HT1080 (cell line): ENCODE data around the gene FTO. TPM values are rescaled to one million over a fixed set of nuclear protein-coding genes. Genes with fewer than 3 reads are reported as not detected.

Source experiments
- DNase-seq: peaks from one replicate; pipeline ENCODE4 v3.0.0-alpha.2; 2015; ENCODE audit warnings: low read depth
- total RNA-seq: library from RNA; depleted of rRNA; stranded (reverse); fragments of >200 nt; shearing (Covaris generic); gene quantifications from 2 replicates; pipeline ENCODE4 v1.2.3, GENCODE V29; 2014

The FTO gene
- total RNA-seq, 1 experiment from 2014 or later, result 46.7 TPM

- no peak for DNase-seq
These were observed 345.9 kb downstream of the FTO start for GRCh38 chr16:54049591-54050458.

GRCh38 chr16:54050459-54051210 lies 346.7 kb downstream of the FTO start:
- DNase-seq, result no peak

GRCh38 chr16:54051821-54052220 lies 347.9 kb downstream of the FTO start:
- DNase-seq, result no peak

- DNase-seq, result no peak
These were observed 348.3 kb downstream of the FTO start for GRCh38 chr16:54052271-54052670.

DNA sequence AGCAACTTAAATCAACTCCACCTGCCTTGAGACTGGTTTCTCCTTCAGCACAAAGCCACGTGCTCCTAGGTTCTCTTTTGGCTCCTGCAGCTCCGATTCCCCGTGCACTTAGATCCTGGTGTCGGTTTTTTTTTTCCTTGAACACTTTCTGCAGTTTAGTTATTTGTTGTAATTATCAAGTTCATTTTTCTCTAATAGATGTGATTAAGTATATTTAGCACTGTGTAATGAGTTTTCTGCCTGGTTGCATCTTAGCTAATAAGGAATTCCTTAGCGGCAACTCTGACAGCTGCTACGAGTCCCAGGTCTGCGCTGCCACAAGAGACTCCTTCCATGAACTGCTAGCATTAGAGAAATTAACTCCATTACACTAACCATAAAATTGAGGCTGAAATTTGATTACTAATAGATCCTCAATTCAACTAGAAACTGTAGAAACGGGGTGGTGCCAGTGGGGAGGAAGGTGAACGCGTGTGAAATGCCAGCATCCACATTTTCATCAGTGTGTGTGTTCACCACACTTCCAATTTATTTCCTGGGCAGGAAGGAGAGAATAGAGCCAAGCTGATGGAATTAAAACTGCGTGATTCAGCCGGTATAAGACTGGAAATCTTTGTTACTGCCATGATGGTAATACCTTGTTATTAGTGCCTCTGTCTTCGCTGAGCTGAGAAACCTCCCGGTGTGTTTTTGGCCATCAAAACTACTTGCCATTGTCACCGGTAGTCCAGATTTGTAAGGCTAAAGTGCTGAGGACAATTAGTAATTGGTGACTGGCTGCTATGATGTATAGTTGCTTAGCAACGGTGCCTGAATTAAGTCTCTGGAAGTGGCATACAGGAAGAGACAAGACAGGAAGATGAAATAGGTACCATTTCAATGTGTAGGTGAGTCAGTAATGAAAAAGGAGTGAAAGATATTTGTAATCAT lies 350.2 kb downstream of the FTO start:
- DNase-seq, result no peak

DNA sequence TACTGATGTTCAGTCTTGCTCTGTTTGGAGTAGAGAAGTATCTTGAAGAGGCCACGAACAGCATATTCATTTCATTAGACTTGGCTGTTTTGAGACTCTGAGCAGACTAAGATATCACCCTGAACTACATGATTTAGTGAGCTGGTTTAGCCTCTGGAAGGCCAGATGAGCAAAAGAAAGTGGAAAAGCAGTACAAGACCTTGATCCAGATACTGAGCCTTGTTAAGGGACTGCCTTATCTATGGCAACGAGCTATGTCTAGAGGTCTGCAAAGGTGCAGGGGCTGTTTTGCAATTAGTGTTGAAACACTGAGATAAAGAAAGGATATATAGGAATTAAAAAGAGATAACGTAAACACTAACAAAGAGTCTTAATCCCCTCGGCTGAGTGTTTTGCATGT lies 351.2 kb downstream of the FTO start:
- no peak for DNase-seq

DNA sequence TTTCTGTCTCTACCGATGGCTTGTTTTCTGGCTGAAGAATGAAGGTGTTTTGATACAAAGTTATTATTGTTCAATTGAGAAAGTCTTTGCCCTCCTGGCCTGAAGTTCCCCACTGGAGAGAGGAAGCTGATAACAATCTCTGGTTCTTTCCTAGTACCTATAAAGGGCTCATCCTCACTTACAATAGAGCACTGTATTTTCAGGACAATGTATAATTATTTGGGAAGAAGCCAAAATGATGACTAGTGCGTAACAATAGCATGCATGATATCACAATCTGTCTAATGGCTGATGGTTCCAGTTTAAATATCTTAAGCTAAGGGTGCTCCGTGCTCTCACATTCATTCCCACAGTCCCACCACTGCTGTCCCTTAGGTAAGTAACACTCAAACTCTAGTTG lies 351.9 kb downstream of the FTO start:
- DNase-seq, result peak; percentile 66

GRCh38 chr16:54056921-54057320 lies 353.0 kb downstream of the FTO start:
- DNase-seq, result no peak

DNA sequence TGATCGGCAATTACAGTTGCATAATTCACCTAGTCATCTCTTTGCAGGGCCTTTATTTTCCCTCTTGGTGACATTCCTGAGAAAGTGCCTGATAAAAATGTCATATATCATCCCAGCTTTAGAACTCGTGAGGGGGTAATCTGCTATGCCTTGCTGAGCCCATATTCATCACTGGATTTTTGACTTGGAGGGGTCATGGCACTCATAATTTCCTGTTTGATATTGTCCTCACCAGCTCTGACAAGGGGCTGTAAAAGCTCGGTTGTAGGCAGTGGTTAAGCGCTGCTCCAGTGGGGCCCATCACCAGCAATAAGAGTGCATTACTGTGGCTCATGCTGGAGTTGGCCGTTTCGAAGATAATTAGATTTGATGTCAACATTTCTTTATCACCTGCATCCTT lies 355.4 kb downstream of the FTO start:
- no peak for DNase-seq

GRCh38 chr16:54060599-54061421 lies 356.9 kb downstream of the FTO start:
- DNase-seq, result no peak

- no peak for DNase-seq
These were observed 357.5 kb downstream of the FTO start for GRCh38 chr16:54061454-54061853.

DNA sequence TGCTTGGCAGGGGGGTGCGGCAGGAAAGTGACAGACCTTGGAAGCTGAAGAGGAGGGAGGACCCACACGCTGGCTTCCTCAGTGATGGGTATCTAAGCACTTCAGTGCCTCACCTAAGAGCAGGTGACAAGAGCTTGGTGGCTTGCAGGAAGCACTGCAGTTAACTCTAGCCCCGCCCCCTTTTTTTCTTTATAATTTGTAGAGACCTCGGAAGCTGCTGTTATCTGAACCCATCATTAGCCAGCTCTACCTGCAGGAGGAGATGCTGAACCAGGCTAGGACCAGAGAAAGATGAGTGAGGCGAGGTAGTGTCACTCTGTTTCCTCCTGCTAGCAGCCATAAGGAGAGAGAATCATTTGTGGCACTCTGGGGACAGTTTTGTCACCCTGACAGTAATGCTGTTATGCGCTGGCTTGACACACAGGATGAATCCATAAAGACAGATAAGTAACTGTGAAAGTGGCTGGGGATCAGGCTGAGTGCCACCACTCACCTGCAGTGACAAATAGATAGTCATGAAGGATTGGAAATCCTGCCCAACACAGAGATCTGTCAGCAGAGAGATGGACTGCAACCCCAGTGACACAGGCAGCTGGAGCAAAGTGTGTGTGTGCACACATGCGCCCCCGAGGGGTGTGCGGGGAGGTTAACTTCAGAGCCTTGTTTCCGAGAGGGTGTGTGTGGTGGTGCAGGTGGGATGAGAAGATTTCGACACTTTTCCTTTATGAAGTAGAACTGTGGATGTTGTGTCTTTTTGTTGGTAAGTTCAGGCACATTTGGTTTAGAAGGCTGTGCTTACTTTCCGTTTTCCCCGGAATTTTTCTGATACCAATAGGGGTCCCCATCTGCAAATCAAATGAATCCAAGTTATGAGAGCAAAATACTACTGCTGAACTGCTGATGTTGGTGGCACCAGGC lies 358.7 kb downstream of the FTO start:
- no peak for DNase-seq

DNA sequence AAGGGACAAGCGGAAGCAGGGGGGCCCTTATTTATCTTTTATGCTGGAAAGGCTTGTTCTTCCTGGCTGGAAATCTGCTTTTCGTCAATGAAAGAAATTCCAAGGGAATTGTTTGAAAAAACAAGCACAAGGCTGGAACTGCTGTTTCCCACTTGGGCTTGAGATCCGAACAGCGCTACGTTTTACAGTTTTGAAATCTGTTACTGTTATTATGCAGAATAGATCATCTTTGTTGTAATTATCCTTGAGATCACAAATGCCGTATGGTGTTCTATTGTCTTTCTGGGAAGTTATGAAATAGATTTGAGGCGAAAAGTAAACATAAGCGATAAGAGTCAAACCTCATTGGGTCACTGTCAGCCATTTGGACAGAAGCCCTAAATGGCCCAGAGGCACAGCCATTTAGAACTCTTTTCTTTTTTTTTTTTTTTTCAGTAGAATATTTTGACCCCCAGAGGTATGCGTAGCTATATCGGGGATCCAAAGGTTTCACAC lies 359.4 kb downstream of the FTO start:
- no peak for DNase-seq

DNA sequence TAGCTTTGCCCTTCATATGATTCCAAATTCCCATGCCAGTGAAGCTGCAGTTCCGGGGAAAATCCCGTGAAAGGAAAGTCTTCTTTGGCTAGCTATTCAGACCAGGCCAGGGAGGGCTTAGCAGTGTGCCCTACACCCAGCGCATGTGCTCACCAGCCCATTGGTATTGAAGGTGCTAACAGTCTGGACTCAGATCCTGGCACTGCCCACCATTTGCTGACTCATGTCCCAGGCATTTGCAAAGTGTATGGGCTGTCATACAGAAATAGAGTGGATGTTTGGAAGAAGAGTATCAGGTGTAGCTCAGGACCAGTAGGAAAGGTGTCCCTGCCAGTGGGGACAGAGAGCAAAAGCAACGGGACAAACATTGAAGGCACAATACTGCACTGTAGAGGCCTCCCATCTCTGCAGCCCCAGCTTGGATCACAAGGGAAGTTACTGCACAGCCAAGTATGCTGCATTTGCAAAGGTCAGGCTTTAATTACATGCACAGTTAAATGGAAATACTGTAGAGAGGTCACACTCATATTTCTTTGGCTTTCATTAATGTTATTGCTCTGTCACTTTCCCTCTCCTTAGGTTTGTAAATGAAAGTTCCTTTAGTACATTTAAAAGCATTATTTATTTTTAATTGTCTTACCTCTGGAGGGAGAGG lies 362.6 kb downstream of the FTO start:
- peak; percentile 74 for DNase-seq

DNA sequence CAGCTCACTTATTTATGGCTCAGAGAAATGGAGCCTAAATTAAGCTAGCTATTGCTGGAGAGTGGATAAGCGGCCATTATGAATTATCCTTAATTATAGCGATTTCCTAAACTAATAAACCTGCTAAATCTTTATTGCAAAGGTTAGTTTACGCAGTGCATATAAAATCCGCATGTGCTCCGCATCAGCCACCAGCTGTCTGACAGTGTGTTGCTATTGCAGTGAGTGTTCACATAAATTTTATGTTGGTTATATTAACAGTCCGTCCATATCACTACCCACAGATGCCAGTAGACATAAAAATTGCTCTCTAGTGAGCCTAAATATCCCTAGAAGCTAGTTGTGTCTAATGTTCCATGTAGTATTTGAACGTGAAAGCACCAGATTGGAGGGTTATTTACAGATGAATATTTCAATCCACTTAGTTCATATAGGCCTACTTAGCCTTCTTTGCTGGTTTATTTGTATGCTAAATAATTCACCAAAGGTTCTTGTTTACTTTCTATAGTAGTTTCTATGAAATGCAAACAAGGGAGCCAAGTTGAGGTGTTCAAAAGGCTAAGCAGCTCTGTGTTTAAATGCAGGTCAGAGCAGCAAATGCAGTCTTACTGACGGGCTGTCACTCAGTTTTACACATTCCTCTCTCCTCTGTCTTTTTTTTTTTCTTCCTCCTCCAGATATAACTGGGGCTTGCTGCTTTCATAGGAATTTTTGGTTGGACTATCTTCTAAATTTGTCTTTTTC lies 363.5 kb downstream of the FTO start:
- no peak for DNase-seq

DNA sequence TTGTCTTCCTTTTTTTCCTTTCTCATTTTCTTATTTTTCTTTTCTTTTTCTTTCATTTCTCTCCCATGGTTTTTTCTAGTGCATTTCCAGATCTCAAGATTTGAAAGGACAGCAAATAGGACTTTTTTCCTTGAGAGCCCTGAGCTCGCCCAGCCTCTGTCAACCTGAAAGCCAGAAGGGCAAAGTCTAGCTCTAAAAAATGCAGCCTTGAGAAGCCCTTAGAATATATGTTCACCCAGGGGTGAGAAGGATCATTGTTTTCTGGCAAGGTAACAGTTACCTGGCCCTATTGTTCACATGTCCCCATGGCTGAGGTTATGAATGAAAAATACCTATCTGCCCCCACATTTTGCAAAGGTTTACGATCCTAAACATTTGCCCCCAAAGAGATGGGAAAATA lies 364.3 kb downstream of the FTO start:
- no peak for DNase-seq

DNA sequence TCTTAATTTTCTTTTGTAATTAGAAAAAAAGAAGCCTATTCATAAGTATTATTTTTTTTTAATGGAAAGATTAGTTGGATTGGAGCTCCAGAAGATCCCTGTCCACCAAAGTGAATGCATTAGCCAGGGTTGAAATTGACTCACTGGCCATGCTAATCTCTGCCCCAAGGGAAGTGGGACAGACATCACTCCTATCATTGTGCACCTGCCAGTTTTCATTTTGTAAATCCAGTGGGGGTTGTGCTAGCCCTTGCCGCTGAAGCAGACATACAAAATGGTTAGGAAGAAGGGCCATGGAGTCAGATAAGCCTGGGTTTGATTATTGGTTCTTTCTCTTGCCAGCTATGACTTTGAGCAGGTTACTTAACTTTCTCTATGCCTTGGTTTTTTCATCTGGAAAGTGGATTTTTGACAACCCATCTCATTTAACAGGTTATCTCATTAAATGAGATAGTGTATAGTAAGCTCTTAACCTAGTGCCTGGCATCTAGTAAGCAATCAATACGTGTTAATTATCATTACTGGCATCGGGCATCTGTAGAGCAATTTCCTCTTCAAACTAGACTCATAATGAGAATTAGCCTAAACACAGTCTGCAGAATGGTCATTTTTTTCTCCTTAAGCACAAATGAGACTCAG lies 365.8 kb downstream of the FTO start:
- DNase-seq, result no peak
